Pancreas (tissue), 10 donors: ENCODE measurements around the gene TMEM154. TPM values are rescaled to one million over a fixed set of nuclear protein-coding genes. Genes with fewer than 3 reads are reported as not detected.

ENCODE experiments used
- ATAC-seq, 4 donors: fragments of 200-7000 bp; cut with Tn5 transposase; one replicate each; pipeline versions ENCODE4 v1.8.0 to v1.9.1; 2020; ENCODE audit warnings: mild to moderate bottlenecking in 4 of 4, moderate library complexity in 4 of 4
- DNase-seq, 6 donors: peaks; one replicate each; pipeline ENCODE4 v3.0.0-alpha.2; 2020
- FAIRE-seq: peaks from 2 replicates; lab custom pipeline; 2012; peaks lifted over from hg19 to GRCh38; lab: Jason Lieb, UNC
- H3K27ac ChIP-seq, 4 donors: fragments of 200-600 bp; sonication (generic); 1 replicate in 3 of 4; 2 replicates in 1 of 4; pipeline versions ENCODE4 v1.5.0 to v1.8.0; 2020
- H3K27me3 ChIP-seq, 4 donors: fragments of 200-600 bp; one replicate each; pipeline ENCODE4 v1.8.0; 2021
- H3K36me3 ChIP-seq, 3 donors: fragments of 200-600 bp; sonication (generic) in 1 of 3; one replicate each; pipeline versions ENCODE4 v1.5.0 to v1.8.0; 2020 to 2021
- H3K4me1 ChIP-seq, 3 donors: fragments of 200-600 bp; one replicate each; pipeline ENCODE4 v1.8.0; 2021
- H3K4me3 ChIP-seq, 4 donors: fragments of 200-600 bp; sonication (generic) in 2 of 4; one replicate each; pipeline versions ENCODE4 v1.5.0 to v1.8.0; 2020 to 2021
- H3K9me3 ChIP-seq, 4 donors: fragments of 200-600 bp; one replicate each; pipeline ENCODE4 v1.8.0; 2021
- CTCF ChIP-seq, 4 donors: fragments of 200-600 bp; sonication (generic) in 3 of 4; IDR thresholded peaks; one replicate each; pipeline versions ENCODE4 v1.5.0 to v1.8.0; 2021; ENCODE audit warnings: antibody characterized with exemption in 4 of 4
- WGBS, 2 donors: extraction: QIAGEN DNeasy Blood & Tissue Kit; methylation state at CpG; one replicate each; pipeline ENCODE4 v1.1.7; 2013; 5-methylcytosine and 5-hydroxymethylcytosine counted together
- intact Hi-C, 3 donors: fragments of 100-400 bp; cut with DNase I; formaldehyde crosslinking; loops; one replicate each; pipeline versions ENCODE4 v1.11.1 to v1.14.2; 2022
- polyA plus RNA-seq, 2 donors: library from polyadenylated mRNA; stranded (reverse); fragments of 200-250 nt; gene quantifications; one replicate each; pipeline ENCODE4 v1.2.3, GENCODE V29; 2013
- total RNA-seq, 6 donors: library from RNA; stranded (reverse); fragmentation: NEBNext Ultra II Directional in 4 of 6; extraction: Animal tissue kit (Norgen Biotek cat#: 25700) in 4 of 6; gene quantifications; one replicate each; pipeline versions ENCODE4 v1.2.1 to v1.2.4, GENCODE V29; 2021 to 2023
- donor health status: healthy with polysubstance abuse.
- donor health status: DM: no; HTN: no; CAD: no; lungs with moderate emphysema.
- donor health status: DM: no; HTN: no; CAD: no.
- donor health status: control.
- donor health status: control.
- donor health status: Bipolar disorder and iron deficiency.
- donor health status: DM: yes; HTN: yes; CAD: no.
- donor health status: DM: no; HTN: no; CAD: no.
- donor health status: DM: no; HTN: no; CAD: no.
- donor health status: DM: yes; HTN: yes; CAD: no.

The TMEM154 gene
- total and polyA plus RNA-seq, 8 donors, result 0.05 to 3.3 (median 0.48) TPM

GRCh38 chr4:152723236-152723635 lies 43.4 kb upstream of the TMEM154 start:
- no peaks in the 10 kb centered on the region for H3K36me3 ChIP-seq
- FAIRE-seq (no peak), DNase-seq (no peak), ATAC-seq (no peak)
- intact Hi-C loops, result no loop called here
- no peak for TF ChIP-seq CTCF (IDR thresholded peaks at IDR 0.05)
- H3K27me3 ChIP-seq, result no peaks in the 10 kb centered on the region
- no peak overlapping the region for H3K4me3 ChIP-seq
- no peaks in the 10 kb centered on the region for H3K9me3 ChIP-seq
- WGBS, 2 donors, result 48 to 67% methylated on average over 3 of the region's 3 CpGs
- no peaks in the 10 kb centered on the region for H3K4me1 ChIP-seq
- H3K27ac ChIP-seq, result no peak overlapping the region

- Histone ChIP-seq H3K36me3 (no peaks in the 10 kb centered on the region), H3K4me1 (no peaks in the 10 kb centered on the region), H3K4me3 (no peak overlapping the region), H3K27me3 (no peaks in the 10 kb centered on the region), H3K9me3 (no peaks in the 10 kb centered on the region), H3K27ac (no peak overlapping the region)
- no peak for ATAC-seq
- no peak for DNase-seq
- TF ChIP-seq CTCF (IDR thresholded peaks at IDR 0.05), result no peak
- WGBS, 2 donors, result 75 to 78% methylated on average over 24 of the region's 24 CpGs
- intact Hi-C loops, result no loop called here
- no peak for FAIRE-seq
Observed at GRCh38 chr4:152719801-152720556, 40.2 kb upstream of the TMEM154 start.

- FAIRE-seq, result no peak
- no peak for ATAC-seq
- intact Hi-C loops, result no loop called here
- Histone ChIP-seq H3K4me1 (no peaks in the 10 kb centered on the region), H3K36me3 (no peaks in the 10 kb centered on the region), H3K4me3 (no peak overlapping the region), H3K27me3 (no peaks in the 10 kb centered on the region), H3K27ac (no peak overlapping the region), H3K9me3 (no peaks in the 10 kb centered on the region)
- DNase-seq, result no peak
- WGBS, 2 donors, result 42 to 88% methylated on average over 1 of the region's 1 CpG
- no peak for TF ChIP-seq CTCF (IDR thresholded peaks at IDR 0.05)
Observed at GRCh38 chr4:152719291-152719690, 39.5 kb upstream of the TMEM154 start.

GRCh38 chr4:152715076-152715475 lies 35.3 kb upstream of the TMEM154 start:
- Histone ChIP-seq H3K27me3 (no peaks in the 10 kb centered on the region), H3K4me3 (no peak overlapping the region), H3K36me3 (no peaks in the 10 kb centered on the region), H3K27ac (no peak overlapping the region), H3K4me1 (no peaks in the 10 kb centered on the region), H3K9me3 (no peaks in the 10 kb centered on the region)
- TF ChIP-seq CTCF (IDR thresholded peaks at IDR 0.05), result no peak
- intact Hi-C loops, result no loop called here
- 92 to 96% methylated on average over 6 of the region's 6 CpGs for WGBS, 2 donors
- no peak for ATAC-seq
- no peak for DNase-seq
- FAIRE-seq, result no peak

- 60 to 67% methylated on average over 2 of the region's 2 CpGs for WGBS, 2 donors
- Histone ChIP-seq H3K4me3 (no peak overlapping the region), H3K27me3 (no peaks in the 10 kb centered on the region), H3K9me3 (no peaks in the 10 kb centered on the region), H3K27ac (no peak overlapping the region), H3K36me3 (no peaks in the 10 kb centered on the region), H3K4me1 (no peaks in the 10 kb centered on the region)
- DNase-seq (no peak), FAIRE-seq (no peak), ATAC-seq (no peak)
- intact Hi-C loops, result no loop called here
- no peak for TF ChIP-seq CTCF (IDR thresholded peaks at IDR 0.05)
Observed at GRCh38 chr4:152713951-152714705, 34.3 kb upstream of the TMEM154 start.
